ENCODE measurements around the gene INPP5K. TPM values are rescaled to one million over a fixed set of nuclear protein-coding genes. Genes with fewer than 3 reads are reported as not detected.
"Not testable (repeated sequence)": the region's sequence is repeated elsewhere in the genome, so short reads cannot be mapped to it uniquely, and the experiment has no call there.

Gene INPP5K
- polyA plus RNA-seq, 10 donors: 16.1 to 27.7 (median 25.1) TPM

DNA sequence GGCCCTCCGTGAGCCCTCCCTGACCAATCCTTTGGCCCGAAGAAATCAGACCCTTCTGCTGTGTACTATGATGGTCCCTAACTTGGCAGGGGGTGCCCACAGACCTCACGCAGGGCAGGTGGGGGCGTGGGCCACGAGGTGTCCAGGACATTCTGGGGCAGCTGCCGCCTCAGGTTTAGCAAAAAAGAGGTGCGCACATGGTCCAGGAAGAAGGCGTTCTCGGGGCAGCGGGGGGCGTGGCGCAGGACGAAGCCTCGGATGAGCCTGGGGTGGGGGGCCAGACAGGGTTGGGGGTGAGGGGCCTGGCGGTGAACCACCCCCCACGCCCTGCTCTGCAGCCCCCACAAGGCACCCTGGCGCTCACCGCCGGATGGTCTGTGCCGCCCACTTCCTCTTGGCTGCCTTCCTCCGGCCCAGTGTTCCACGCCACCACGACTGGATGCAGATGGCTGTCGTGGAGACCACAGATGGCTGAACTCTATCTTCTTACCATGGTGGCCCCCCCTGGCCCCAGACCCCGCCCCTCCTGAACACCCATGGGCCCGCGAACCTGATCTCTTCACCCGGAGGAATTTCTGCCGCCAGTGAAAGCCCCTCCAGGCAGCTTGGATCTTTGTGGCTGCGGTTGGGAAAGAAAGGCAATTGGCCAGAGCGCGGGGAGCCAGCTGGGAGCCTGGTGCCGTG is 46.2 kb downstream of the INPP5K start:
- DNase-seq: no peak

DNA sequence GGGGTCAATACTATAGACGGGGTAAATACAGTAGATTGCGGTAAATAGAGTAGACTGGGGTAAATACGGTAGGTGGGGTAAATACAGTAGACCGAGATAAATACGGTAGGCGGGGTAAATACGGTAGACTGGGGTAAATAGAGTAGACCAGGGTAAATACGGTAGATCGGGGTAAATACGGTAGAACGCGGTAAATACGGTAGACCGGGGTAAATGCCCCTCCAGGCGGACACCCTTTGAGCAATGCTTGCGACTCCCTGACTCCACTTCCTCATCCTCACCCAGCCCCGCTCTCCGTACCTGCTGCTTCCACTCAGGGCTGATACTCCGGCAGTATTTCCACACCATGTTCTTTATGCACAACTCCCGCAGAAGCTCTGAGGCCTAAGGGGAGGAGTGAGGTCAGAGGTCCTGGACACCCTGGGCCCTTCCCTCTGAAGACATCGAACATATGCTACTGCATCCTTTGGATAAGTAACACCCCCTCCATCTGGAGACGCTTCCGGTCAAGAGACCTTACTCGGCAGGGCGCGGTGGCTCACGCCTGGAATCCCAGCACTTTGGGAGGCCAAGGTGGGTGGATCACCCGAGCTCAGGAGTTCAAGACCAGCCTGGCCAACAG is 47.1 kb downstream of the INPP5K start:
- no peak for DNase-seq

DNA sequence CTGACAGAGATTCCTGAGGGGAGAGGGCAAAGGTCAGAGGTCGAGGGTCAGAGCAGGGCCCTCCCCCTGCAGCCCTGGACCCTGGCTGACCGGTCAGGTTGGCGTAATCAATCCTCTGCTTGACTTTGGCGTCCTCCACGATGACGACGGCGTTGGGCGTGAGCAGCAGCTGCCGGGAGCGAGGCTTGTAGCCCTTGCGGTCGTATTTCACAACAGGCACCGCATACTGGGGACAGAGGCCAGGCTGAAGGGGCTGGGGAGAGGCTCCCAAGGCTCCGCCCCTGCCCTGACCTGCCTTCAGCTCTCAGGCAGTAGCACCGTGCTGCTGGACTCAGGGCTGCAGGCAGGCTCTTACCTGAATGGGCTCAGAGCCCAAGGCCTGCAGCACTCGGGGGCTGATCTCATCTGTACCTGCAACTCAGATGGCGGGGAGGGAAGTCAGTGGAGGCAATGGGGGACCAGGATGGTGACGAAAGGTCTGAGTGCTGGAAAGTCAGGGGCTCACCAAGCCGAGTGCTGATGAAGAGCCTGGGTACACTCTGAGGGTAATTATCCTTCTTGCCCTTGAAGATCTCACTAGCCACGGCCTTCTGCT is 48.4 kb downstream of the INPP5K start:
- DNase-seq: peak in 1 of 3 donors; percentile 49

DNA sequence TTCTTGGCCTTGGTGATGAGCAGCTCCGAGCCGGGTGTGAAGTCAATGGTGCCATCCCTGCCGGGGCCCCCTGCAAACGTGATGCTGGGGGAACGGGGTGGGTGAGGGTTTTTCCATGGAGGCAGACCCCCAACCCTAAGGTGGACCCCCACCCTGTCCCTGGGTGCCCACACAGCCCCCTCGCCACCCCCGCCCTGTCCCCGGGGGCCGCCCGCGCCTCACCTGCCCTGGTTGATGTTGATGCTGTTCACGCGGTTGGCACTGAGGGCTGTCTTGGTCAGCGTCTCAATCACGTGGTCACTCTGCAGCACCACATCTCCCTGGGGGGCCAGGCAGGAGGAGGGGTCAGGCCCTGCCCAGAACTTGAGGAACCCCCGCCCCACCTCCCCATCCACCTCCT is 49.2 kb downstream of the INPP5K start:
- DNase-seq: no peak

DNA sequence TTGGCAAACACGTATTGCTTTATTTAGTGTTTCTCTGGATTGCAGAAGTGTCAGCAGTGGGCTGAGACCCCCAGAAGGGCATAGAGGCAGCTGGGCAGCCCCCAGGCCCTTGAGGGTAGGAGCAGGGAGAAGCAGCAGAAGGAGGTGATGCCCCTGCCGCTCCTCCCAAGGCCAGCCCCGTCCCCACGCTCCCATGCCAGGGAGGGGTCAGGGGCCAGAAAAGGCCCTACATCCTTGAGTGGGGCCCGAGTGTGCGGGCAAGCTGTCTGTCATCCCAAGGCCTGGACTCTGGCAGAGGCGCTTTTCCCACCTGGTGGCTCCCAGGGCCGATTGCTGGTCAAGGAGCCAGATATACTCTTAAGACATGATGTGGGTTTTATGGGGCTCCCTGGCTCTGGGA is 52.2 kb downstream of the INPP5K start:
- no peak for DNase-seq

DNA sequence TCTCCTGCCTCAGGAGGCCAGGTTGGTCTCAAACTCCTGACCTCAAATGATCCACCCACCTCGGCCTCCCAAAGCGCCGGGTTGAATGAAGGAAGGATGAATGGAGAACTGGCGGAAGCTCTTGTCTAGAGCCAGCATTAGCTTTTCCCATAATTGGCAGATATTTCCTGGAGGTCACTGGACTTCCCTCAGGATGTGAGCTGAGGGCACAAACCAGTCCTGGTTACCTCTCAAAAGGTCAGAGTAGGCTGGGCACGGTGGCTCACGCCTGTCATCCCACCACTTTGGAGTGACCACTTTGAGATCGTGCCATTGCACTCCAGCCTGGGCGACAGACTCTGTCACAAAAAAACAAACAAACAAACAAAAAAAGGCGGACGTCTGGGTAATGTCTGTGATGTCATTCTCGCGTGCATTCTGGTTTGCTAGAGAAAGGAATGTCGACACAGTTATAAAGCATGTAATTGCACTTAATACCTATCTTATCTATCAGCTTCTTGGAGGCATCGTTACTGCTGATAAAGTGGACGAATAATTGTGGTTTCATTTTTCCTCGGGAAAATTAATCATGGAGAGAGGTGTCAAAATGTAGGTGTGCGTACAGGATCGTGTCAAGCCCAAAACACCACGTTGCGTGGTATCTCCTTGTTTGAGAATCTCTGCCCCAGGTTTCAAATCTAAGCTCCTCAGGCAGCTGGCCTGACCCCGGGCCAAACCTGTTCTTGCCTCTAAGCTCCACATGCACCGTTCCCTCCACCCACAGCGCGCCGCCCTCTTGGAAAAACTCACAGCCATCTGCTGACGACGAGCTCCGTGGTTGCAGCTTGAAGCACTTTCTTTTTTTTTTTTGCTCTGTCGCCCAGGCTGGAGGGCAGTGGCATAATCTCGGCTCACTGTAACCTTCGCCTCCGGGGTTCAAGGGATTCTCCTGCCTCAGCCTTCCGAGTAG is 54.0 kb downstream of the INPP5K start:
- no peak for DNase-seq

DNA sequence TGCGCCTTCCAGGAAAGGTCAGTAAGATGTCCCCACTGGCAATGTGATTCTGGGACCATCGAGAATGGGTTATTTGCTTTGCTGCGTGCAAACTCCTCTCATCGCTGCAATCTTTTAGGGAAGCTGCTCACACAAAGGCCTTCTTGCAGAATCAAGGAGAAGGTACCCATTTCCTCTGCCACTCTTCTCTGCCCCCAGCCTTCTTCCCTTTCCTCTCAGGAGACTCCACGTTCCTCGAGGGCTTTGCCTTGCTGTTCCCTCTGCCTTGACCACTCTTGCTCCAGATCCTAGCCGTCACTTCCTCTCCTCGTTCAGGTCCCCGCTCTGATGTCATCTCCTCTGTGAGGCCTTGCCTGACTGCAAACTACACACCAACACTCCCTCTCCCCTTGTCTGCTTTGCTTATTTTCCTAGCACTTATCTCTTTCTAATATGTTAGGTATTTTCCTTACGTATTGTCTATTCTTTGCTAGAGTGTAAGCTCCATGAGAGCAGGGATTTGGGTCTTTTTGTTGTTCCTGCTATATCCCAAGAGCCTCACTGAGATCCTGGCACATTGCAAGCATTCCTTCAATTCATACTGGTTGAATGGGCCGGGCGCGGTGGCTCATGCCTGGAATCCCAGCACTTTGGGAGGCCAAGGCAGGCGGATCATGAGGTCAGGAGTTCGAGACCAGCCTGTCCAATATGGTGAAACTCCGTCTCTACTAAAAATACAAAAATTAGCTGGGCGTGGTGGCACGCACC is 55.0 kb downstream of the INPP5K start:
- DNase-seq: no peak

DNA sequence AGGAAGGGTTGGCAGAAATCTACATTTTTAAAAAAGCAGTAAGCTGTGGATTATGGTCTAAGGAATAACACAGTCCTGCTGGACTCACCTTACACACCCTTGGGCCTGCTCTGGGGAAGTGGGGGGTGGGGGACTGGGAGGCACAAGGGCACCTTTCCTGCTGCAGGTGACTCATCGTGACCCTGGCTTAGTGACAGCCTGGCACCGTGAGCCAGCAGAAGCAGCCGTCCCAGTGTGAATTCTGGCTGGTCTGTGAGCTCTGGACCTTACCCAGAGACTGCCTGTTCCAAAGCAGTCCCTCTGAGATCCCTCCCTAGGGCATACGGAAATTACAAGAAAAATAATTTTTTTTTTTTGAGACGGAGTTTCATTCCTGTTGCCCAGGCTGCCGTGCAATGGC is 56.2 kb downstream of the INPP5K start:
- DNase-seq: no peak

DNA sequence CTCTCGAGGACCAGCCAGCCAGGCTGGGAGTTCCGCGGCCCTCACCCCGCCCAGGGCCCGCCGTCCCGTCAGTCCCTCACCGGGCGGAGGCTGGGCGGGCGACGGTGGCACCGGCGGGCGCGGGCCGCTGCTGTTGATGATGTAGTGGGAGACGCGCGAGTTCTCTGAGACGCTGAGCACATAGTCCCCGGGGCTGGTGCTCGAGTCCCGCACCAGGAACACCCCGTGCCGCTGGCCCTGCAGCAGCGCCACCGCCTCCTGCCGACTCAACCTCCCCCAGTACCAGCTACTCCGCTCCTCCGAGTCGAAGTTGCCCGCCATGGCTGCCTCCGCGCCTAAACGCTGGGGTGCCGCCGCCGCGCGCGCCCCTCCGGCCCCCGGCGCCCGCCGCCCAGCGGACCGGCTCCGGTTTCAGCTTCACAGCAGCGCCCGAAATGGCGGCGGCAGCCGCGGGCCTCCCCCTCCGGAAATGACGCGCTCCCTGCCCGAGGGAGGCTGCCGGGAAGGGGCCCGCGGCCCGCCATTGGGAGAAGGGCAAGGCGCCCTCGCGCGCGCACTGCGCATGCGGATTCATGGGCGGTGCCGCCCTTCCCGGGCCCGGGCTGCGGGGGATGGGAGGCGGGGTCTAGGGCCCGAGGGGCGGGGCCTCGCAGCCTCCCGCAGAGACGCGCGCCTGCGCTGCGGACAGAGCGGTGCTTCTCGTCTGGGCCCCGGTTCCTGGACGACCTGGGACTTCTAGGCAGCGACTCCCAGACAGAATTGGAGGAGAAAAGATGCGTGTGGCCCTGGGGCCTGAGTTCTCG is 60.4 kb downstream of the INPP5K start, which contains the start of gene CRK:
Gene CRK, minus strand, starts transcription at position 436 of the 803 bp plus-strand sequence. Its CDS starts 115 bp downstream, at position 321.
- peak; percentile 97 to 99 (median 99) for DNase-seq

DNA sequence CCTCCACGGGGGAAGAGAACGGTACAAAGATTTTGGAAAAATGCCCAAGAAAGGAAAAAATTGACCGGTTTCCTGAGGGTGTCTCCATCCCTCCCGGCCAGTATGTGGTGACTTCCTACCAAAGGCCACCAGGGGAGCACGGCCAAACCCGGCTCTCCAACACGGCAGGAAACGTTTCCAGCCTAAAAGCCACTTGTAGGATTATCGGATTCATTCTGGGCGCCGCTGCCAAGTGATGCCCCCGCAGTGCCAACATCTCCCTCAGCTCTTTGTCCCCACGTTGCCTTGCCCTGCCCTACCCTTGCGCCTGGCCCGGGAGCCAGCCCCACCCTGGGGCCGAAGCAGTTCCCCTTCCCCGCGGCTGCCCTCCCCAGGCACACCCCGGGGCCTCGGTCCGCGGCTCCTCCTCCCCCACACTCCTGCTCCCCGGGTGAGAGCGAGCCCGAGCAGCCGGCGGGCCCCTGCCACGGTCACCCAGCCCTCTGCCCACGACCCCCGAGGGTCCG is 61.1 kb downstream of the INPP5K start:
- peak; percentile 43 to 87 (median 74) for DNase-seq

DNA sequence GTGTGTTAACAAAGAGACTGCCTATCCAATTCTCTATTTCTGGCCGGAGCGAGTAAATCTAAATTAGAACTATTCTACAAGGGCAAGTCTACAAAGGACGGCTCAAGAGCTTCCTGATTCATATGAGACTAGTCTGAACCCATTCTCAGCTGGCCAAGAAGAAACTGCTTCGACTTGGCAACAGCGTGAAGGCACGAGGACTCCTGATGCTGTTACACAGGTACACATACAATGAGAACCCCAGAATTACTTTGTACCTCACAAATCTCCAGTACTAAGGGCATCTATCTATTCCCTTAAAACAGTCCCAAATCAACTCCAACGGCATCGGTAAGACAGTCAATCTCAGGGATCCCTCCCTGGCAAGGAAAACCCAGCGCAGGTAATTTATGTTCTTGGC is 61.9 kb downstream of the INPP5K start:
- DNase-seq: no peak

DNA sequence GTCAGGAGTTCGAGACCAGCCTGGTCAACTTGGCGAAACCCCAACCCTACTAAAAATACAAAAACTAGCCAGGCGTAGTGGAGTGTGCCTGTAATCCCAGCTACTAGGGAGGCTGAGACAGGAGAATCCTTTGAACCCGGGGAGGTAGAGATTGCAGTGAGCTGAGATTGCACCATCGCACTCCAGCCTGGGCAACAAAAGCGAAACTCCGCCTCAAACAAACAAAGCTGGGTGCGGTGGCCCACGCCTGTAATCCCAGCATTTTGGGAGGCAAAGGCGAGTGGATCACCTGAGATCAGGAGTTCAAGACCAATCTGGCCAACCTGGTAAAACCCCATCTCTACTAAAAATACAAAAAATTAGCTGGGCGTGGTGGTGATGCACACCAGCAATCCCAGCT is 62.7 kb downstream of the INPP5K start:
- not testable (repeated sequence) for DNase-seq

DNA sequence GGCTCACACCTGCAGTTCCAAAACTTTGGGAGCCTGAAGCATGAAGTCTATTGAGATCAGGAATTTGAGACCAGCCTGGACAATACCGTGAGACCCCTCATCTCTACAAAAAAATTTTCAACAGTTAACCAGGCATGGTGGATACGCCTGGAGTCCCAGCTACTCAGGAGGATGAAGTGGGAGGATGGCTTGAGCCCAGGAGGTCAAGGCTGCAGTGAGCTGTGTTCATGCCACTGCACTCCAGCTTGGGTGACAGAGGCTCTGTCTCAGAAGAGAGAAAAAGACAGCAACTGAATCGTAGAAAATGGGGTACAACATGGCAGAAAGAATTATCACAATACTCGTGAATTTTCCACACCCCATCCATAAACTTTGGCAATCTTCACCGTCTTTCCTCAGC is 63.6 kb downstream of the INPP5K start:
- DNase-seq: no peak

DNA sequence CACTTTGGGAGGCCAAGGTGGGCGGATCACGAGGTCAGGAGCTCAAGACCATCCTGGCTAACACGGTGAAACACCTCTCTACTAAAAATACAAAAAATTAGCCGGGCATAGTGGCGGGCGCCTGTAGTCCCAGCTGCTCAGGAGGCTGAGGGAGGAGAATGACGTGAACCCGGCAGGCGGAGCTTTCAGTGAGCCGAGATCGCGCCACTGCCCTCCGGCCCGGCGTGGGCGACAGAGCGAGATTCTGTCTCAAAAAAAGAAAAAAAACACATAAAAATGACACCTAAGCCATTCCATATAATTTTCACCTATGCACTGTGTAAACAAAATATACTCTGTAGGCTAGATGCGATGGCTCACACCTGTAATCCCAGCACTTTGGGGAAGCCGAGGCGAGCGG is 66.2 kb downstream of the INPP5K start:
- DNase-seq: not testable (repeated sequence)

DNA sequence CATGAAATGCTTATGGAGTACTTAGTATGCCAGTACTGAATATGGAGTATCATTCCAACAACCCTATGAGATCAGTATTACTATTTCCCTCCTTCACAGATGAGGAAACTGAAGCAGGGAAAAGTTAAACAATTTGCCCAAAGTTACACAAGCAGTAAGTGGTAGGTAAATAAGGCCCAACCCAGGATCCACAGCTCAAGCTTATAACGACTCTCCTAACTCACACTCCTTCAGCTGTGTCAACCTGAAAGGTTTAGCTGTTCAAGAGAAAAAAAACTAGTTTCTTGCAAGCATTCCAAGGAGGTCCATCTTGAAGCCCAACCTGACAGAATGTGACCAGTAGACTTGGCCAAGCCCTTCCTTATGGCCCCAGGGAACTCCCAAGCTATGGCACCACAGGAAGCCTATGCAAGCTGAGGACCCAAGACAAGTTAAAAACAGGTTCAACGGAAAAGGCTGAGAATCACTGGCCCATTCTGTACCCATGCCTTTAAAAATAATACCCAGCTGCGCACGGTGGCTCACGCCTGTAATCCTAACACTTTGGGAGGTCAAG is 66.9 kb downstream of the INPP5K start:
- DNase-seq: no peak

DNA sequence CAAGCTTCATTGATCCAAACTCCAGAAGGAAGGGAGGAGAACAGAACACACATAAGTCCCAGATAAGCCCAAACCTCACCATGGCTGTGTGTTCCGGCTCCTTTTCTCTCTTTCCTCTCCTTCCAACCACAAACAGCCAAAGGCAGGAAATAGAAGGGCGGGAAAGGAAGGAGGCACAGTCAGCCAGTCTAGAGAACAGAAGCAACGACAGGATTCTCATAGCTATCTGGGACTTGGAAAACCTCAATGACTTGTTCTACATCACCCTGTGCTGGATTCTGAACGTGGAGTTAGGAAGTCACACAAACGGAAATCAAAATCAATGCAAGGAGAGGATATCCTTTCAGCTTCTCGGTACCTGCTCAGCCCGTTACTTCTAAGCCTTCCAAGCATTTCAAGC is 69.4 kb downstream of the INPP5K start:
- no peak for DNase-seq

DNA sequence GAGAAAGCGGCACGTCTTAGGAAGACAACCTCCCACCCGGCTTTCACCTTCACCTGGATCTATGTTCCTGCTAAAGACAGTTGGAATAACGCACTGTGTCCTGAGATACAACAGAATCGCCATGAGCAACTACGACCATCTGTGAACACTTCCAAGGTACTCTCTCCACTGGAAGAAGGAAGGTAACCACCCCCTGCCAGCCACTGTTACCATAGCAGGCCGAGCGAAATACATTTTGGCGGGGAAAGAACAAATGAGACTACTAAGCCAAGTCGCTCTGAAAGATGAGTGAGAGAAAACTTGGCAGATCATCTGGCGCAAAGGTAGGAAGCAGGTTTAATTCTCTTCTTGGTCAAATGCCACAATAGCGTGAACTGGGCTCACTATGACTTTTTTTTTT is 70.2 kb downstream of the INPP5K start:
- no peak for DNase-seq

DNA sequence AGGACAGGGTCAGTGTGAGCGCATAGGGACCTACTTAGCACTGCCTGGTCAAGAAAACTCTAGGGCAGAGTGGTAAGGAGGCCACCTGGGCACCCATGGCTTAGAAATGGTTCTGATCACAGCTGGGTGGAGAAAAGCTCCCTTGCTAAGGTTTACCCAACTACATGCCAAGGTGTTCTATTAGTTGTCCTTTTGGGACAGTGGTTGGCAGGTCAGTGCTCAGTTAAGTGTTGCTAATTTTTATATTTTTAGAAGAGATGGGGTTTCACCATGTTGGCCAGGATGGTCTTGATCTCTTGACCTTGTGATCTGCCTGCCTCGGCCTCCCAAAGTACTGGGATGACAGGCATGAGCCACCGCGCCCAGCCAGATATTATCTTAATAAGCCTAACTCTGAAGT is 70.7 kb downstream of the INPP5K start:
- not testable (repeated sequence) for DNase-seq

Data from muscle of back (tissue), 11 donors.